Stimulated activated CD4-positive, alpha-beta T cell treated with anti-CD3 and anti-CD28 coated beads, Interleukin-15, amount 100 ng/mL, for 48 hours (primary cell): ENCODE data around the gene SIRPB1.
"Not testable (repeated sequence)": the region's sequence is repeated elsewhere in the genome, so short reads cannot be mapped to it uniquely, and the experiment has no call there.

ENCODE experiments used
- DNase-seq, 2 donors: peaks; one replicate each; pipeline ENCODE4 v3.0.0-alpha.2; 2020; ENCODE audit warnings: low read depth in 2 of 2

Gene SIRPB1

GRCh38 chr20:1636621-1637020 is 16.8 kb upstream of the SIRPB1 start:
- no peak for DNase-seq

DNA sequence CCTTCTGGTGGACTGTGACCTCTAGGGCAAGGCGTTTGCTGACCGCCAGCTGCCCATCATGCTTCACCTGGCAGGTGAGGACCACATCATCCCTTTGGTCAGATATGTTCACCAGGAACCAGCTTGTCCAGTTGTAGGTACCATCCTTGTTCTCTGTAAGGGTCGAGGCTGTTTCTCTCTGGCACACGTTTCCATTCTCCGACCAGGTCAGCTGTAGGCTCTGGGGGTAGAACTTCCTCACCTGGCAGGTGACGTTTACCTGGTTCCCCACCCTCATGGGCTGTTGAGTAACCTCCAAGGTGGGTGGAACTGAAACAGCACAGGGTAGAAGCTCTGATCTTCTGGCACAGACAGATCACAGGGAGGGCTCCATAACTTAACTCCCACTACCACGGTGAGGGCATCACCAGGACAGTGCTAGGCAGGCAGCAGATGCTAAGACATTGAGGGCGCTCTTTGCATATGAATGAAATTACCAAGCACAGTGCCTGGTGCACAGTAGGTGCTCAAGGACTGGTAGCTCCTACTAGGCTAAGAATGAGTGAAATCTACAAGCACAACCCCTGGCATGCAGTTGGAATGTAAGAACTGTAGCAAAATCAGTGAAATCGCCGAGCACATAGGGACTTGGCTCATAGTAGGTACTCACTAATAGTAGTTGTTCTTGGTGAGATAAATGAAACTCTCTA is 15.6 kb upstream of the SIRPB1 start:
- DNase-seq: no peak

DNA sequence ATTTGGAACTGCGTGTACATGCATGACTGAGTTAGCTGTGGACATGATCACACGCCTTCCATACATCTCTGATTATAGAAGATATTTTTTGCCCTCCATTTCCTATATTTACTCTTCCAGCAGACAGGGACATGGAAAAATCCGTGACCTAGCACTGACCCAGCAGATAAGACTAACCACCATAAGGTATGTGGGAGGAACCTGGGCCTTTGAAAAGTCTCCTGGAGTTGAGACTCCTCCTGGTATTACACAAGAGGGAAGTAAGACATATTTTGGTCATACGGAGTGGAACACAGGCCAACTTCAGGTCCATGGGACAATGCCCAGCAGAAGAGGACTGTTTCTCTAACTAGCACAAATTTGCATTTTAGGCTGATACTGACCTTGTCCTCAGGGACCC is 13.7 kb upstream of the SIRPB1 start:
- no peak for DNase-seq

- peak in 1 of 2 donors; percentile 45 for DNase-seq
Observed at GRCh38 chr20:1632178-1632577, 12.4 kb upstream of the SIRPB1 start.

- no peak for DNase-seq
Observed at GRCh38 chr20:1631309-1632151, 11.7 kb upstream of the SIRPB1 start.

DNA sequence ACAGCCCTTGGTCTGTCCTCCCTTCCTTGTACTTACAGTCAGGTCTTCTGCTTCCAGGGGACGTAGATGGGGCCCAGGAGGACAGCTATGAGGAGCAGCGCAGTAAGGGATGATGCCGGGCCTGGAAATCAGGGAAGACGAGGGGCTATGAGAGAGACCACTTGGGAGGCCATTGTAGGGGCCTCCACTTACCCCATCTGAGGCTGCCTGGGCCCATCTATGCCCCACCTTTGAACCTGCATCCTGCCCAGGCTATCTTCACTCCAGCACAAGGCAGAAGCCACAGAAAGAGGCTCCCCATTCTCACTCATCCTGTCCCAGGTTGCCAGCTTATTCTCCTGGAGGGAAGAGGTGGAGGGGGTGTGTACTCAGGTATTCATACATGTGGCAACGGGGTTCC is 10.4 kb upstream of the SIRPB1 start:
- DNase-seq: no peak

- no peak for DNase-seq
Observed at GRCh38 chr20:1629321-1629720, 9.5 kb upstream of the SIRPB1 start.

DNA sequence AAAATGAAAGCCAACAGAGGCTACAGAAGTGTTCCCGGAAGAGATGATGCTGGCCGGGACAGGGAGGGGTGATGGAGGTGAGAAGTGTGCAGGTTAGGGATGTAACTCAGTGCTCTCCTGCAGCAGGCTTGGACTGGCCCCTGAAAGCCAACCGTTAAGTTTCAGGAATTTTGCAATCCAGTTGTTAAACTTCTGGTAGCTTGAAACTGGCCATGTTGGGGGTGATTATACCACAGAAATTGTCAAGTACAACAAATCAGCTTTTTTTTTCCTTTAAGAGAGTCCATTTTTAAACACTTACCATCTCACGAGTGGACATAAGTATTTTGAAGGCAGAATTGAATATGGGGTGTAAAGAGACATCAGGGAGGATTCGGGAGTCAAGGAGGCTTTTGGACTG is 8.8 kb upstream of the SIRPB1 start:
- no peak for DNase-seq

DNA sequence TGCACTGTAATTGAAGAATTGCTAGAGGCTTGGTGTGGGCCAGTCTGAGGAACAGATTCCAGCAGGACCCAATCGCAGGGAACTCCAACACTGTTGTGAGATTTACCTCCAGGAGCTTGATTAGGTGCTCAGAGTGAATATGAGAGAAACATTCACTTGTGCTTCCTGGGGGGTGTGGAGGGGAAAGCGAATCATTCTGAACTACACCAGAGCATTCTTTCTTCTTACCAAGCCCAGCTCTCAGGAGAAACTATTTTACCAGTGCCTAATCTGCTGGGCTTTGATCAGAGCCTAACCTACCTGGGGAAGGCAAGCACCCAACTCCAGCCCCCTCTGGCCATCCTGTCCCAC is 7.4 kb upstream of the SIRPB1 start:
- DNase-seq: no peak

- no peak for DNase-seq
Observed at GRCh38 chr20:1626528-1627199, 6.9 kb upstream of the SIRPB1 start.

DNA sequence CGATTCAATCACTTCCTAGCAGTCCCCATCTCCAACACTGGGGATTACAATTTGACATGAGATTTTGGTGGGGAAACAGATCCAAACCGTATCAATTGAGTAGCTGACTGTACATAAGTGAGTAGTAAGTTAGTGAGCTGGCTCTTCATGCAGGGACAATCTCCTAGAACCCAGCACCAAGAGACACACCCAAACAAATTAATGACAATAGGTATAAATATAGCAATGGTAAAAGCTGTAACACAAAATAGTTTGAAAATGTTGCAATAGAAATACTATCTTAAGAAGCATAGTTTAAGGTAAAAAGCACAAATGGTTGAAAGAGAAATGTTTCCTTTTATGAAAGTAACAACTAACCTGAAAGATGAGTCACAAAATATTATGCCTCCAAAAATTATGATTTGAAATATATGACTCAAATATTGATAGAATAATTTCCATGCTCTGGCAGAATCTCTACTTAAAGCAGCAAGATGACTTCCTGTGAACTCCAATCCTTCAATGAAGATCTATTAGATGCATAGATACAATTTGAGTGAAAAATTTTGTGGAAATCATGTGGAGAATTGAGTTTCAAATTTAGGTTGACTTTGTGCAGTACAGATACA is 5.4 kb upstream of the SIRPB1 start:
- DNase-seq: no peak

DNA sequence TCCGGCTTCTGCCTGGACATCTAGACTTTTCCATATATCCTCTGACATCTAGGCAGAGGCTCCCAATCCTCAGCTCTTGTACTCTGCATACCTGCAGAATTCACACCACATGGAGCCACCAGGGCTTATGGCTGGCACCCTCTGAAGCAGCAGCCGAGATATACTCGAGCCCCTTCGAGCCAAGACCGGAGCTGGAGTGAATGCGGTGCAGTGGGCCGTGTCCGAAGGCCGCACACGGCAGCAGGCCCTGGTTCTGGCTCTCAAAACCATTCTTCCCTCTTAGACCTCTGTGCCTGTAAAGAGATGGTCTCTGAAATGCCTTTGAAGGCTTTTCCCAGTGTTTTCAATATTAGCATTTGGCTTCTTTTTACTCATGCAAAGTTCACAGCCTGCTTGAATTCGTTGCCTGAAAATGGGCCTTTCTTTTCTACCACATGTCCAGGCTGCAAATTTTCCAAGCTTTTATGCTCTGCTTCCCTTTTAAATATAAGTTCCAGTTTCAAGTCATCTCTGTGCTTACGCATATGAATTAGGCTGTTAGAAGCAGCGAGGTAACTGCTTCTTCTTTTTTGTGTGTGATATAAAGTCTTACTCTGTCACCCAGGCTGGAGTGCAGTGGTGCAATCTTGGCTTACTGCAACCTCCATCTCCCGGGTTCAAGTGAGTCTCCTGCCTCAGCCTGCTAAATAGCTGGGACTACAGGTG is 3.8 kb upstream of the SIRPB1 start:
- DNase-seq: no peak

- no peak for DNase-seq
Observed at GRCh38 chr20:1622450-1622849, 2.6 kb upstream of the SIRPB1 start.

DNA sequence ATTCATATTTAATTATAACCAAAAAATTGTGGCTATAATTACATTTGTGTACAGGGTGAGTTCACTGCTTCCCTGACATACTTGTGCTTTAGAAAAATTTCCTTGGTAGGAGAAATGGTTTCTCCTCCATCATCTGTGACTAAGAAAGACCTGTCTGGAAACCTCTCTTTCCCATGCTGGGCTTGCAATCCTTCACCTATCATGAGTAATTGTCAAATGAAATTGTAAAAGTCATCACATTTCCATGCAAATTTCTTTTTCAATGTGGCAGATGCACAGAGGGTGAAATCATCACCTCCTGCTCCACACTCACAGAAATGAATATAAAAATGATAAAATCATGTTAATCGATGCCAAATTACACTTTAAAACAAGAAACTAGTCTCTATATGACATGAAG is 1.5 kb upstream of the SIRPB1 start:
- DNase-seq: no peak

- no peak for DNase-seq
Observed at GRCh38 chr20:1618954-1619540, 762 bp downstream of the SIRPB1 start.

- no peak for DNase-seq
Observed at GRCh38 chr20:1618479-1618878, 1.3 kb downstream of the SIRPB1 start.

GRCh38 chr20:1616858-1617434 is 2.9 kb downstream of the SIRPB1 start:
- no peak for DNase-seq

DNA sequence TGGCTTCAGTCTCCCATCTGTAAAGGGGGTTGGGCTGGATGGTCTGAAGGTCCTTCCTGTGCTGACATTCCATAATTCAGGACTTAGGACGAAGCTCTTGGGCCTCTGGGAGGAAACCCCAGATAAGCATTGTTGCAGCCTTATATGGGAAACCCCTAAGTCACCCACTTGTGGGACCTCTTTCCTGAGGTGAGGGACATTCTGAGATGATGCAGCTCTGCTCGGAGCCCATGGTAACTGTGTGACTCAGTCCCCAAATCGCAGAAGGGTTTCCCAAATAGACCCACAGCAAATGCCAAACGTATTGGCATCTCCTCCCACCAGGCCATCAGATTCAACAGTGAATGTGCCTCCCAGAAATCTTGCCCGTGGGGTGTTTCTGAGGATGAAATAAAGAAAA is 9.4 kb downstream of the SIRPB1 start:
- DNase-seq: not testable (repeated sequence)

- not testable (repeated sequence) for DNase-seq
Observed at GRCh38 chr20:1608678-1609347, 11.0 kb downstream of the SIRPB1 start.

DNA sequence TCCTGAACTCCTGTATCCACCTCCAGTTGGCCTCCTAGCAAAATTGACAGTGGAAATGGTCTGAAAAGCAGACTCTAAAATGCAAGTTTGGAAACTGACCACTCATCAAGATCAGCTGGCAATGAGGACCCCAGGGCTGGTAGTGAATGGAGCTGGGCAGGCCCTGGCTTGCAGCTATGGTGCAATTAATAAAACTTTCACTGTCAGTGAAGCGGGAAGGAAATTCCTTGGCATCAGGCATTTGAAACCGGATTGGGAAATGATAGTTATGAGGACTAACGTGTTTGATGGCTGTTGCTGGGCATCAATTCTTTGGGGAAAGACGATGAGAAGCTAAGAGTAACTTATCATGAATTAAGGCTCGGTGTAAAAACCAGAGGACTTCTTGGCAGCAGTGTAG is 19.1 kb downstream of the SIRPB1 start:
- DNase-seq: no peak

- DNase-seq: no peak
Observed at GRCh38 chr20:1595333-1595732, 24.5 kb downstream of the SIRPB1 start.
